Measurements from ENCODE around the gene PTPRN2.

PTPRN2 gene

GRCh38 chr7:158033196-158033595, 554.4 kb downstream of the PTPRN2 start:
- Histone ChIP-seq H3K4me3 (ENCODE audit: low read length in 2 of 2) (no peak overlapping the region), H3K36me3 (ENCODE audit: control insufficient read depth in 2 of 2, insufficient read depth in 2 of 2, low read length in 2 of 2) (no peaks in the 10 kb centered on the region), H3K9ac (ENCODE audit: low read depth in 1 of 2, low read length in 2 of 2) (no peak overlapping the region), H3K9me3 (ENCODE audit: control insufficient read depth in 2 of 2, low read length in 2 of 2) (no peaks in the 10 kb centered on the region), H3K4me1 (ENCODE audit: control insufficient read depth in 2 of 2, insufficient read depth in 2 of 2, low read length in 2 of 2) (peaks cover 0 to under 1% of the 10 kb centered on the region in 2 donors), H3K27me3 (ENCODE audit: control insufficient read depth in 2 of 2, insufficient read depth in 2 of 2, low read length in 2 of 2) (no peaks in the 10 kb centered on the region), H3K27ac (ENCODE audit: low read depth in 2 of 2, low read length in 2 of 2) (no peak overlapping the region)

- no peak overlapping the region for H3K27ac ChIP-seq (ENCODE audit: low read depth in 2 of 2, low read length in 2 of 2)
- H3K36me3 ChIP-seq (ENCODE audit: control insufficient read depth in 2 of 2, insufficient read depth in 2 of 2, low read length in 2 of 2), result no peaks in the 10 kb centered on the region
- H3K9ac ChIP-seq (ENCODE audit: low read depth in 1 of 2, low read length in 2 of 2), result no peak overlapping the region
- H3K27me3 ChIP-seq (ENCODE audit: control insufficient read depth in 2 of 2, insufficient read depth in 2 of 2, low read length in 2 of 2), result no peaks in the 10 kb centered on the region
- no peak overlapping the region for H3K4me3 ChIP-seq (ENCODE audit: low read length in 2 of 2)
- peaks cover 0 to 2% of the 10 kb centered on the region in 2 donors for H3K4me1 ChIP-seq (ENCODE audit: control insufficient read depth in 2 of 2, insufficient read depth in 2 of 2, low read length in 2 of 2)
- H3K9me3 ChIP-seq (ENCODE audit: control insufficient read depth in 2 of 2, low read length in 2 of 2), result no peaks in the 10 kb centered on the region
These were observed 555.0 kb downstream of the PTPRN2 start for GRCh38 chr7:158032561-158033115.

- H3K36me3 ChIP-seq (ENCODE audit: control insufficient read depth in 2 of 2, insufficient read depth in 2 of 2, low read length in 2 of 2), result no peaks in the 10 kb centered on the region
- no peak overlapping the region for H3K27ac ChIP-seq (ENCODE audit: low read depth in 2 of 2, low read length in 2 of 2)
- no peaks in the 10 kb centered on the region for H3K27me3 ChIP-seq (ENCODE audit: control insufficient read depth in 2 of 2, insufficient read depth in 2 of 2, low read length in 2 of 2)
- no peak overlapping the region for H3K4me3 ChIP-seq (ENCODE audit: low read length in 2 of 2)
- H3K4me1 ChIP-seq (ENCODE audit: control insufficient read depth in 2 of 2, insufficient read depth in 2 of 2, low read length in 2 of 2), result peaks cover 0 to 2% of the 10 kb centered on the region in 2 donors
- H3K9me3 ChIP-seq (ENCODE audit: control insufficient read depth in 2 of 2, low read length in 2 of 2), result no peaks in the 10 kb centered on the region
- no peak overlapping the region for H3K9ac ChIP-seq (ENCODE audit: low read depth in 1 of 2, low read length in 2 of 2)
These were observed 555.7 kb downstream of the PTPRN2 start for GRCh38 chr7:158031867-158032308.

- Histone ChIP-seq H3K9ac (ENCODE audit: low read depth in 1 of 2, low read length in 2 of 2) (no peak overlapping the region), H3K4me3 (ENCODE audit: low read length in 2 of 2) (no peak overlapping the region), H3K4me1 (ENCODE audit: control insufficient read depth in 2 of 2, insufficient read depth in 2 of 2, low read length in 2 of 2) (peaks cover 0 to 2% of the 10 kb centered on the region in 2 donors), H3K36me3 (ENCODE audit: control insufficient read depth in 2 of 2, insufficient read depth in 2 of 2, low read length in 2 of 2) (no peaks in the 10 kb centered on the region), H3K27ac (ENCODE audit: low read depth in 2 of 2, low read length in 2 of 2) (no peak overlapping the region), H3K9me3 (ENCODE audit: control insufficient read depth in 2 of 2, low read length in 2 of 2) (no peaks in the 10 kb centered on the region), H3K27me3 (ENCODE audit: control insufficient read depth in 2 of 2, insufficient read depth in 2 of 2, low read length in 2 of 2) (no peaks in the 10 kb centered on the region)
These were observed 557.1 kb downstream of the PTPRN2 start for GRCh38 chr7:158030566-158030965.

GRCh38 chr7:158030071-158030470, 557.6 kb downstream of the PTPRN2 start:
- H3K9me3 ChIP-seq (ENCODE audit: control insufficient read depth in 2 of 2, low read length in 2 of 2), result no peaks in the 10 kb centered on the region
- no peaks in the 10 kb centered on the region for H3K27me3 ChIP-seq (ENCODE audit: control insufficient read depth in 2 of 2, insufficient read depth in 2 of 2, low read length in 2 of 2)
- no peak overlapping the region for H3K9ac ChIP-seq (ENCODE audit: low read depth in 1 of 2, low read length in 2 of 2)
- H3K4me1 ChIP-seq (ENCODE audit: control insufficient read depth in 2 of 2, insufficient read depth in 2 of 2, low read length in 2 of 2), result peaks cover 0 to 2% of the 10 kb centered on the region in 2 donors
- no peak overlapping the region for H3K27ac ChIP-seq (ENCODE audit: low read depth in 2 of 2, low read length in 2 of 2)
- no peak overlapping the region for H3K4me3 ChIP-seq (ENCODE audit: low read length in 2 of 2)
- H3K36me3 ChIP-seq (ENCODE audit: control insufficient read depth in 2 of 2, insufficient read depth in 2 of 2, low read length in 2 of 2), result no peaks in the 10 kb centered on the region

- Histone ChIP-seq H3K27ac (ENCODE audit: low read depth in 2 of 2, low read length in 2 of 2) (no peak overlapping the region), H3K4me3 (ENCODE audit: low read length in 2 of 2) (no peak overlapping the region), H3K36me3 (ENCODE audit: control insufficient read depth in 2 of 2, insufficient read depth in 2 of 2, low read length in 2 of 2) (no peaks in the 10 kb centered on the region), H3K27me3 (ENCODE audit: control insufficient read depth in 2 of 2, insufficient read depth in 2 of 2, low read length in 2 of 2) (no peaks in the 10 kb centered on the region), H3K4me1 (ENCODE audit: control insufficient read depth in 2 of 2, insufficient read depth in 2 of 2, low read length in 2 of 2) (peaks cover 0 to 2% of the 10 kb centered on the region in 2 donors), H3K9ac (ENCODE audit: low read depth in 1 of 2, low read length in 2 of 2) (no peak overlapping the region), H3K9me3 (ENCODE audit: control insufficient read depth in 2 of 2, low read length in 2 of 2) (no peaks in the 10 kb centered on the region)
These were observed 558.1 kb downstream of the PTPRN2 start for GRCh38 chr7:158029509-158029908.

GRCh38 chr7:158028971-158029370, 558.7 kb downstream of the PTPRN2 start:
- Histone ChIP-seq H3K36me3 (ENCODE audit: control insufficient read depth in 2 of 2, insufficient read depth in 2 of 2, low read length in 2 of 2) (no peaks in the 10 kb centered on the region), H3K9me3 (ENCODE audit: control insufficient read depth in 2 of 2, low read length in 2 of 2) (no peaks in the 10 kb centered on the region), H3K4me1 (ENCODE audit: control insufficient read depth in 2 of 2, insufficient read depth in 2 of 2, low read length in 2 of 2) (peaks cover 0 to 2% of the 10 kb centered on the region in 2 donors), H3K27ac (ENCODE audit: low read depth in 2 of 2, low read length in 2 of 2) (no peak overlapping the region), H3K27me3 (ENCODE audit: control insufficient read depth in 2 of 2, insufficient read depth in 2 of 2, low read length in 2 of 2) (no peaks in the 10 kb centered on the region), H3K4me3 (ENCODE audit: low read length in 2 of 2) (no peak overlapping the region), H3K9ac (ENCODE audit: low read depth in 1 of 2, low read length in 2 of 2) (no peak overlapping the region)

- no peaks in the 10 kb centered on the region for H3K27me3 ChIP-seq (ENCODE audit: control insufficient read depth in 2 of 2, insufficient read depth in 2 of 2, low read length in 2 of 2)
- H3K27ac ChIP-seq (ENCODE audit: low read depth in 2 of 2, low read length in 2 of 2), result no peak overlapping the region
- H3K36me3 ChIP-seq (ENCODE audit: control insufficient read depth in 2 of 2, insufficient read depth in 2 of 2, low read length in 2 of 2), result no peaks in the 10 kb centered on the region
- peak overlapping the region in 1 of 2 donors; percentile 9 for H3K4me3 ChIP-seq (ENCODE audit: low read length in 2 of 2)
- H3K4me1 ChIP-seq (ENCODE audit: control insufficient read depth in 2 of 2, insufficient read depth in 2 of 2, low read length in 2 of 2), result peaks cover 0 to 2% of the 10 kb centered on the region in 2 donors
- H3K9ac ChIP-seq (ENCODE audit: low read depth in 1 of 2, low read length in 2 of 2), result no peak overlapping the region
- H3K9me3 ChIP-seq (ENCODE audit: control insufficient read depth in 2 of 2, low read length in 2 of 2), result no peaks in the 10 kb centered on the region
These were observed 559.2 kb downstream of the PTPRN2 start for GRCh38 chr7:158028290-158028941.

GRCh38 chr7:158027646-158028045, 560.0 kb downstream of the PTPRN2 start:
- H3K27ac ChIP-seq (ENCODE audit: low read depth in 2 of 2, low read length in 2 of 2), result no peak overlapping the region
- H3K27me3 ChIP-seq (ENCODE audit: control insufficient read depth in 2 of 2, insufficient read depth in 2 of 2, low read length in 2 of 2), result no peaks in the 10 kb centered on the region
- no peak overlapping the region for H3K4me3 ChIP-seq (ENCODE audit: low read length in 2 of 2)
- H3K4me1 ChIP-seq (ENCODE audit: control insufficient read depth in 2 of 2, insufficient read depth in 2 of 2, low read length in 2 of 2), result peaks cover 0 to 2% of the 10 kb centered on the region in 2 donors
- no peak overlapping the region for H3K9ac ChIP-seq (ENCODE audit: low read depth in 1 of 2, low read length in 2 of 2)
- no peaks in the 10 kb centered on the region for H3K9me3 ChIP-seq (ENCODE audit: control insufficient read depth in 2 of 2, low read length in 2 of 2)
- no peaks in the 10 kb centered on the region for H3K36me3 ChIP-seq (ENCODE audit: control insufficient read depth in 2 of 2, insufficient read depth in 2 of 2, low read length in 2 of 2)

- no peaks in the 10 kb centered on the region for H3K9me3 ChIP-seq (ENCODE audit: control insufficient read depth in 2 of 2, low read length in 2 of 2)
- H3K4me3 ChIP-seq (ENCODE audit: low read length in 2 of 2), result no peak overlapping the region
- H3K27ac ChIP-seq (ENCODE audit: low read depth in 2 of 2, low read length in 2 of 2), result no peak overlapping the region
- no peaks in the 10 kb centered on the region for H3K27me3 ChIP-seq (ENCODE audit: control insufficient read depth in 2 of 2, insufficient read depth in 2 of 2, low read length in 2 of 2)
- H3K4me1 ChIP-seq (ENCODE audit: control insufficient read depth in 2 of 2, insufficient read depth in 2 of 2, low read length in 2 of 2), result peaks cover 0 to 2% of the 10 kb centered on the region in 2 donors
- no peak overlapping the region for H3K9ac ChIP-seq (ENCODE audit: low read depth in 1 of 2, low read length in 2 of 2)
- H3K36me3 ChIP-seq (ENCODE audit: control insufficient read depth in 2 of 2, insufficient read depth in 2 of 2, low read length in 2 of 2), result no peaks in the 10 kb centered on the region
These were observed 560.9 kb downstream of the PTPRN2 start for GRCh38 chr7:158026636-158027265.
